Psoas muscle (tissue), 8 donors: Measurements from ENCODE around the gene LAMA1. TPM values are rescaled to one million over a fixed set of nuclear protein-coding genes. Genes with fewer than 3 reads are reported as not detected.

Experiments
- ATAC-seq, 4 donors: fragments of 200-7000 bp; cut with Tn5 transposase; one replicate each; pipeline ENCODE4 v1.9.1; 2020; ENCODE audit warnings: moderate library complexity in 3 of 4, mild to moderate bottlenecking in 2 of 4
- DNase-seq, 2 donors: peaks; one replicate each; pipeline ENCODE4 v3.0.0-alpha.2; 2020
- H3K27ac ChIP-seq: fragments of 200-600 bp; one replicate; pipeline ENCODE4 v1.8.0; 2022
- H3K27me3 ChIP-seq, 3 donors: fragments of 200-600 bp in 1 of 3; one replicate each; pipeline versions ENCODE4 v1.6.1 to v1.8.0; 2013 to 2022; ENCODE audit warnings: low read length in 2 of 3, mild to moderate bottlenecking in 2 of 3, moderate library complexity in 1 of 3; ENCODE audit not compliant: insufficient read depth in 3 of 3
- H3K36me3 ChIP-seq, 2 donors: fragments of 200-600 bp in 1 of 2; one replicate each; pipeline versions ENCODE4 v1.6.1 to v1.8.0; 2013 to 2022; ENCODE audit warnings: low read depth in 1 of 2, mild to moderate bottlenecking in 1 of 2, moderate library complexity in 1 of 2; ENCODE audit not compliant: insufficient read depth in 1 of 2
- H3K4me1 ChIP-seq: fragments of 200-600 bp; one replicate; pipeline ENCODE4 v1.8.0; 2022
- H3K4me3 ChIP-seq: fragments of 200-600 bp; one replicate; pipeline ENCODE4 v1.8.0; 2022; ENCODE audit warnings: mild to moderate bottlenecking
- H3K9me3 ChIP-seq: fragments of 200-600 bp; one replicate; pipeline ENCODE4 v1.8.0; 2022
- WGBS, 3 donors: extraction: QIAGEN DNeasy Blood & Tissue Kit; methylation state at CpG; one replicate each; pipeline versions ENCODE4 v1.1.6 to v1.1.7; 2013; 5-methylcytosine and 5-hydroxymethylcytosine counted together
- intact Hi-C, 2 donors: fragments of 100-400 bp; cut with DNase I; formaldehyde crosslinking; loops; one replicate each; pipeline versions ENCODE4 v1.11.0 to v1.14.2; 2022
- polyA plus RNA-seq, 3 donors: library from polyadenylated mRNA; stranded (reverse); fragments of 200-250 nt; gene quantifications; one replicate each; pipeline ENCODE4 v1.2.3, GENCODE V29; 2013
- total RNA-seq, 4 donors: library from RNA; stranded (reverse); fragmentation: NEBNext Ultra II Directional in 2 of 4; extraction: Animal tissue kit (Norgen Biotek cat#: 25700) in 2 of 4; gene quantifications; one replicate each; pipeline versions ENCODE4 v1.2.1 to v1.2.4, GENCODE V29; 2021 to 2023
- TF ChIP-seq, protein P1 (sequence below): fragments of 200-600 bp; IDR thresholded peaks from one replicate; pipeline ENCODE4 v1.8.0; 2022; ENCODE audit warnings: antibody characterized with exemption
- donor health status: healthy with polysubstance abuse.
- donor health status: DM: no; HTN: no; CAD: no; lungs with moderate emphysema.
- donor health status: Bipolar disorder and iron deficiency.
- donor health status: healthy.
- donor health status: DM: yes; HTN: yes; CAD: no.
- donor health status: DM: no; HTN: no; CAD: no.
- donor health status: DM: no; HTN: no; CAD: no.
- donor health status: DM: yes; HTN: yes; CAD: no.

Gene LAMA1
- total and polyA plus RNA-seq, 7 donors = 0.04 to 2.6 (median 0.11) TPM; not detected in 1

DNA sequence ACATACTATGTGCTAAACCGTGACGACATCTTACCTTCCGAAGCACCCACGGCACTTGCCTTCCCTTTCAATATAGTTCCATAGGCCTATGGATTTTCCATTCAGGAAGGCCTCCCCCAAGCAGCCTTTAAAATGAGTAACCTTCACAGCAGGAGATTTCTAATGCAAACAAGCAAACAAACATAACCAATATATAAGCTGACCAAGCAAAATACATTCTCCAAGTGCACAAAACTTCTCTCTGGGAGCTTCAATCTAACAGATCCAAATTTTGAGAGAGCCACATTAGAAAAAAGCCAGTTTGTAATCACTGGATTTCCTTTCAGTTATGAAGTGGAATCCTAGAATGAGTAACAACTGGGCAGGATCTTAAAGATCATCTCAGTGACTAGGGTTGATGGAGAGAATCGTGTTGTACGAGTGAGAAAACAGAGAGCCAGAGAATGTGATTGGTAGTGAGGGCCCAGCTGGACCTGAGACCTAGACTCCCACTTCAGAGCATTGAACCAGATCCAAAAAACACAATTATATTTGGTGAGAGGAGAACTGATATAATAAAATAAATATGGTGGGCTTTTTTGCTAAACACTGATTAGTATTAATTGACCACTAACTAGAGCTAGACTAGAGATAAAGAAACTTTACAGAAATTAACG lies 145.6 kb downstream of the LAMA1 start:
- H3K4me3 ChIP-seq = no peak overlapping the region
- H3K36me3 ChIP-seq = no peaks in the 10 kb centered on the region
- TF ChIP-seq, protein P1, sequence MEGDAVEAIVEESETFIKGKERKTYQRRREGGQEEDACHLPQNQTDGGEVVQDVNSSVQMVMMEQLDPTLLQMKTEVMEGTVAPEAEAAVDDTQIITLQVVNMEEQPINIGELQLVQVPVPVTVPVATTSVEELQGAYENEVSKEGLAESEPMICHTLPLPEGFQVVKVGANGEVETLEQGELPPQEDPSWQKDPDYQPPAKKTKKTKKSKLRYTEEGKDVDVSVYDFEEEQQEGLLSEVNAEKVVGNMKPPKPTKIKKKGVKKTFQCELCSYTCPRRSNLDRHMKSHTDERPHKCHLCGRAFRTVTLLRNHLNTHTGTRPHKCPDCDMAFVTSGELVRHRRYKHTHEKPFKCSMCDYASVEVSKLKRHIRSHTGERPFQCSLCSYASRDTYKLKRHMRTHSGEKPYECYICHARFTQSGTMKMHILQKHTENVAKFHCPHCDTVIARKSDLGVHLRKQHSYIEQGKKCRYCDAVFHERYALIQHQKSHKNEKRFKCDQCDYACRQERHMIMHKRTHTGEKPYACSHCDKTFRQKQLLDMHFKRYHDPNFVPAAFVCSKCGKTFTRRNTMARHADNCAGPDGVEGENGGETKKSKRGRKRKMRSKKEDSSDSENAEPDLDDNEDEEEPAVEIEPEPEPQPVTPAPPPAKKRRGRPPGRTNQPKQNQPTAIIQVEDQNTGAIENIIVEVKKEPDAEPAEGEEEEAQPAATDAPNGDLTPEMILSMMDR = no peak
- intact Hi-C loops = no loop called here
- no peaks in the 10 kb centered on the region for H3K4me1 ChIP-seq
- no peak overlapping the region for H3K27ac ChIP-seq
- no peaks in the 10 kb centered on the region for H3K27me3 ChIP-seq
- ATAC-seq (no peak), DNase-seq (no peak)
- H3K9me3 ChIP-seq = no peaks in the 10 kb centered on the region
- WGBS, 3 donors = 79 to 84% (median 80%) methylated on average over 7 of the region's 7 CpGs

DNA sequence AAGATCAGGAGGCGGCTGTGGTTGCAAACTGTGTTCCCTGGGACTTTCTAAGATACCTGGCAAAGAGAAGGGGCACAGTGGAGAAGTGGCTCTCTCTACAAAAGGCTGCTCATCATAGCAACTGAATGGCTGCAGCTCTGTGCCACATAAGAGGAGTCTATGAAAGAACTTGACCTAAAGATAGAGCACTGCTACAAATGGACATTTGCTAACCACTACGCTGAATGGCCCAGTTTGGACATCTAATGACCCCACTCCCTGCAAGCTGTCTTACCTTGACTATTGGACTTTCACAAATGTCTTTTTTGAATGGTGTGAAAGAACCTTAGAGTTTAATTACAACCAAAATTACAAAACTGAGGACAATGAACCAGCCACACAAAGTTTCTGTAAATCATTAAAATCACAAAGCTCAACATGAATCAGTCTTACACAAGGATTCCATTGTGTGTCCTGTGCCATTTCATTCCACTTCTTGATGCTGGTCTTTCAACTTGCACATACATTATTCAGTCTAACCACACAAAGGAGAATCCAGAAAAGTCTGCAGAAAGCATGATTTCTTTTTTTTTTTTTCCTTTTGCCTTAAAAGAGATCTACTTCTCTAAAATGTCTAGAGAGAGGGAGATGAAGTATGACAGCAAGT lies 154.0 kb downstream of the LAMA1 start:
- TF ChIP-seq, protein P1 = no peak
- WGBS, 3 donors = 92 to 95% (median 94%) methylated on average over 2 of the region's 2 CpGs
- intact Hi-C loops = no loop called here
- H3K36me3 ChIP-seq = no peaks in the 10 kb centered on the region
- no peaks in the 10 kb centered on the region for H3K4me1 ChIP-seq
- peaks cover 4% of the 10 kb centered on the region for H3K9me3 ChIP-seq
- no peak overlapping the region for H3K27ac ChIP-seq
- no peak overlapping the region for H3K4me3 ChIP-seq
- no peak for ATAC-seq
- DNase-seq = no peak
- H3K27me3 ChIP-seq = no peaks in the 10 kb centered on the region

DNA sequence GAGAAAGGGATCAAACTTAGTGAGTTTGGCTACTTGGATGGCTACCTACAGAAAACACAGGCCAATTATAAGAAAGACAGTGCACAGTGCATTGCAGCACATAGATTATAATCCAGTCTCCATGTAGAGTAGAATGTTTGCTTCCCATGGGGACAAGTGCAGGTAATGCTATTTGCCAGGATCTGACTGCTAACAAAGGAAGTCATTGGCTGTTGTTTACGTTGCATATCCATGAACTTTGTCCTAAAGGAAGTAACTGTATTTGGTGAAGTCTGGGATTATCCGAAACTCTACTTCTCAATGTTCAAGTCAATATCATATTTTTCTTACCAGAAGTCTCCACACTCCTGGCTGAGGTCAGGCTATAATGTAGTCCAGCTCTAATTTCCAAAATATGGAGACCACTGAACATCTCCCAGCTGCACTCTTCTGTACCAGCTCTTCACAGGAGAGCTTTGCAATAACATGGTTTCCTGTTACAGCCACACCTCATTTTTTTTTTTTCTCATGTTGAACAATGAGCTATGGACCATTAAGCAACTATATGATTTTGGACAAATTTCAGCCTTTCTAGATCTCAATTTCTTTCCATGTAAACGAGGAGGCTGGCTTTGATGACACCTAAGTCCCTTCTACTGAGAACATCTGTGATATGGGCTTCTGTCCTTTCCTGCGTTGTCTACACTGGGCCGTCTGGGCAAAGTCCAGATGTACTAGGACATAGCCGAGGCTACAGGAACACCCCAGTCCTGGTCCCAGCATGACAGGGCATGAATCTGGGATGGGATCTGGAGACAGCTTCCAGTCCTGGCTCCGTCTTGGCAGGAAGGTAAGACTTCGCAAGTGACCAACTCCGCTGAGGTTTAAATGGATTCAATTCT lies 154.8 kb downstream of the LAMA1 start:
- DNase-seq = no peak
- H3K36me3 ChIP-seq = no peaks in the 10 kb centered on the region
- WGBS, 3 donors = 87 to 91% (median 87%) methylated on average over 9 of the region's 9 CpGs
- H3K9me3 ChIP-seq = peaks cover 4% of the 10 kb centered on the region
- TF ChIP-seq, protein P1 = no peak
- H3K27me3 ChIP-seq = no peaks in the 10 kb centered on the region
- no peak overlapping the region for H3K4me3 ChIP-seq
- intact Hi-C loops = no loop called here
- ATAC-seq = no peak
- no peak overlapping the region for H3K27ac ChIP-seq
- no peaks in the 10 kb centered on the region for H3K4me1 ChIP-seq

DNA sequence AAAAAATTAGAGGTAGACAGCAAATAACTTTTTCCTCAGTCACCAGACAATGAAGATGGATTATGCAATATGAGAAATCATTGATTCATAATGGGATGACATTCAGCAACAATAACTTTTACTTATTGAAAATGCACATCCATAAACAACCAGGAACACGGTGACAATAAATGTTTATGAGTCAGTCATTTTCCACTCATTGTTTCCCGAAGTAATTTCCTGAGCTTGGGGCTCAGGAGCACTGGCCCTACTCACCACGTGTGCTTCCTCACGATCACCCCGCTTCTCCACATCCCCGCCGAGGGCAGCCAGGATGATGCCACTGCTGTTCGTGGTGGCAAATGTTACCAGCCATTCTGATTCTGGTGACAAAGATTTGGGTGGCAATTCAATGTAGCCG lies 156.3 kb downstream of the LAMA1 start:
- Histone ChIP-seq H3K27me3 (no peaks in the 10 kb centered on the region), H3K27ac (no peak overlapping the region), H3K36me3 (no peaks in the 10 kb centered on the region), H3K9me3 (peaks cover 4% of the 10 kb centered on the region), H3K4me1 (no peaks in the 10 kb centered on the region), H3K4me3 (no peak overlapping the region)
- intact Hi-C loops = no loop called here
- TF ChIP-seq, protein P1 = no peak
- no peak for DNase-seq
- 78 to 83% (median 83%) methylated on average over 9 of the region's 9 CpGs for WGBS, 3 donors
- ATAC-seq = no peak
